Left ventricle myocardium superior (tissue), 1 donor: Measurements from ENCODE around the gene OR2T8. TPM values are rescaled to one million over a fixed set of nuclear protein-coding genes. Genes with fewer than 3 reads are reported as not detected.
"Not testable (repeated sequence)": the region's sequence is repeated elsewhere in the genome, so short reads cannot be mapped to it uniquely, and the experiment has no call there.

Source experiments
- ATAC-seq: fragments of 200-7000 bp; cut with Tn5 transposase; one replicate; pipeline ENCODE4 v1.9.1; 2020; ENCODE audit warnings: mild to moderate bottlenecking, moderate library complexity
- DNase-seq: peaks from one replicate; pipeline ENCODE4 v3.0.0-alpha.2; 2020
- intact Hi-C: fragments of 100-400 bp; cut with micrococcal nuclease; formaldehyde crosslinking; loops from one replicate; pipeline ENCODE4 v1.11.0; 2022
- long read RNA-seq: library from polyadenylated mRNA; unstranded; transcript quantifications from one replicate; pipeline ENCODE4 v2.0.0, GENCODE V29; 2021
- total RNA-seq: library from RNA; stranded (reverse); fragmentation: NEBNext Ultra II Directional; extraction: Animal tissue kit (Norgen Biotek cat#: 25700); gene quantifications from one replicate; pipeline ENCODE4 v1.2.1, GENCODE V29; 2021
- donor health status: DM: no; HTN: yes; CAD: no; lungs with severe emphysema.

Gene OR2T8, protein sequence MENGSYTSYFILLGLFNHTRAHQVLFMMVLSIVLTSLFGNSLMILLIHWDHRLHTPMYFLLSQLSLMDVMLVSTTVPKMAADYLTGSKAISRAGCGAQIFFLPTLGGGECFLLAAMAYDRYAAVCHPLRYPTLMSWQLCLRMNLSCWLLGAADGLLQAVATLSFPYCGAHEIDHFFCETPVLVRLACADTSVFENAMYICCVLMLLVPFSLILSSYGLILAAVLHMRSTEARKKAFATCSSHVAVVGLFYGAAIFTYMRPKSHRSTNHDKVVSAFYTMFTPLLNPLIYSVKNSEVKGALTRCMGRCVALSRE
- total RNA-seq: not detected
- long read RNA-seq: 0 reads

DNA sequence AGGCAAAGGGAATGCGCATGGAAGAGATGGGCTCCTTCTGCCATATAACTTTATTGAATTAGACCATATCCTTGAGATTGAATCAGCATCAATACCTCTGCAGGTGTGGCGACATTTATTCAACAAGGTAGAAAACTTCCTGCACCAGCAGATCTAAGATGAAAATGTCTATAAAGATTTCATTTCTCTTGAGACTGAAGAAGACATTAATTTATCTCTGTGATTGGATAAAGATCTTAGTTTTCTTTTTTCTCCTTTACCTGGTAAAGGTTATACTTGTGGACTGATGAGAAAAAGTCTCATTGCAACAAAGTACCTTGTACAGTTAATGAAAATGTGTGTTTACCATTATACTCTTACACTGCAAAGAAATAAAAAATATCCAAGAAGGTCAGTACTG is at the start of gene OR2T8:
OR2T8 (plus strand) TSS at position 301 of the 400 bp plus-strand sequence. CDS start 766 bp downstream, outside the sequence.
- intact Hi-C loops: no loop called here
- DNase-seq (no peak), ATAC-seq (no peak)

DNA sequence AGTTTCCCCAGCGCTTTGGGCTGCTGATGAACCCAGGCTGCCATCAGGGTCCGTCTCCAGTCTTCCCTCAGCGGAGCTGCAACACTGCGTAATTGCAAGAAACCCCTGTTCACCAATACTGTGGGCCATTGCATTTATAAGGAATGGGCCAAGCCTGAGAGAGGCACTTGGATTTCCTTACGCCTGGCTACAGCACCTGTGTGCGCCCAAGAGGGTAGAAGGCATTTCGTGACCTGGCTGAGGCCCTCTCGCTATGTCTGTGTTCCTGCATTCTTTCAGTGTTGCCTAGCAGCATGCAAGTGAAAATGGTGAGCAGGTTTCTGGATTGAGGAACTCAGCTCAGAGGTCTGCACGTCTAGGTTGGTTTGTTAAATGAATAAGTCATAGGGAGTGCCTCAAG is 36.7 kb upstream of the OR2T8 start:
- intact Hi-C loops: no loop called here
- ATAC-seq (no peak), DNase-seq (no peak)

DNA sequence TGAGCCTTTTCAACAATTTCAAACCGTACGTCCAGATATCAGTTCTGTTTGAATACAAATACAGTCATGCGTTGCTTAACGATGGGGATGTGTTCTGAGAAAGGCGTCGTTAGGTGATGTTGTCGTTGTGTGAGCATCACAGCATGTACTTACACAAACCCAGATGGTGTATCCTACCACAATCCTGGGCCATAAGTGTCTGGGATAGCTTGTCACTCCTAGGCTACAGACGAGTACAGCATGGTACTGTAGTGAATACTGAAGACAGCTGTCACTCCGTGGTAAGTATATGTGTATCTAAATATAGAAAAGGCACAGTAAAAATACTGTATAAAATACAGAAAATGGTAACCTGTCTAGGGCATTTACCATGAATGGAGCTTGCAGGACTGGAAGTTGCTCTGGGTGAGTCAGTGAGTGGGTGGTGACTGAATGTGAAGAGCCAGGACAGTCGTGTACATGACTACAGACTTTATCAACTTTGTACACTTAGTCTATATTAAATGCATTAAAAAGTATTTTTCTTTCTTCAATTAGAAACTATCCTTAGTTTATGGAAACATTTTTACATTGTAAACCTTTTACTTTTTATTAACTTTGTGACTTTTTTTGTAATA is 35.1 kb upstream of the OR2T8 start:
- intact Hi-C loops: no loop called here
- ATAC-seq (no peak), DNase-seq (no peak)

DNA sequence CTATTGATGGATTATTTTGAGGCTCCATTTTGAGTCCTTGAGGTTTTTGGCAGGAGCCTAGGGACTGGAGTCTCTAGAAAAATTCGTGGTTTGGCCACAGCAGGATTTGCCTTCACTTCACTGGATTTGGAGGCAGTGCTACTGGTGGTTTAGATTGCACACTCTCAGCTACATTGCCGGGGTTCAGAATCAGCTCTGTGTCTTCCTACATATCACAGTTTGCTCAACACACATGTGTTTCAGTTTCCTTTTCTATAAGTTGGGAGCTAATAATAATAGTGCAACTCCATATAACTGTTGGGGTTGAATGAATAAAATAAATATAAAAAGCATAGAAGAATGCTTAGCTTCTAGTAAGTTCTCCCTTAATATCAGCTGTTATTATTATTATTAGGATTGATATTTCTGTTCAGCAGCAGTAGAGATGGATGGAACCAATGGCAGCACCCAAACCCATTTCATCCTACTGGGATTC is 24.9 kb upstream of the OR2T8 start, which contains the start of gene OR2W3:
OR2W3 (plus strand) TSS at position 425 of the 475 bp plus-strand sequence; CDS start at position 425, 0 bp downstream.
- no peak for DNase-seq
- intact Hi-C loops: no loop called here
- no peak for ATAC-seq

DNA sequence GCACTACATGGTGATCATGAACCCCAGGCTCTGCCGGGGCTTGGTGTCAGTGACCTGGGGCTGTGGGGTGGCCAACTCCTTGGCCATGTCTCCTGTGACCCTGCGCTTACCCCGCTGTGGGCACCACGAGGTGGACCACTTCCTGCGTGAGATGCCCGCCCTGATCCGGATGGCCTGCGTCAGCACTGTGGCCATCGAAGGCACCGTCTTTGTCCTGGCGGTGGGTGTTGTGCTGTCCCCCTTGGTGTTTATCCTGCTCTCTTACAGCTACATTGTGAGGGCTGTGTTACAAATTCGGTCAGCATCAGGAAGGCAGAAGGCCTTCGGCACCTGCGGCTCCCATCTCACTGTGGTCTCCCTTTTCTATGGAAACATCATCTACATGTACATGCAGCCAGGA is 24.1 kb upstream of the OR2T8 start:
- ATAC-seq (no peak), DNase-seq (no peak)
- intact Hi-C loops: no loop called here

DNA sequence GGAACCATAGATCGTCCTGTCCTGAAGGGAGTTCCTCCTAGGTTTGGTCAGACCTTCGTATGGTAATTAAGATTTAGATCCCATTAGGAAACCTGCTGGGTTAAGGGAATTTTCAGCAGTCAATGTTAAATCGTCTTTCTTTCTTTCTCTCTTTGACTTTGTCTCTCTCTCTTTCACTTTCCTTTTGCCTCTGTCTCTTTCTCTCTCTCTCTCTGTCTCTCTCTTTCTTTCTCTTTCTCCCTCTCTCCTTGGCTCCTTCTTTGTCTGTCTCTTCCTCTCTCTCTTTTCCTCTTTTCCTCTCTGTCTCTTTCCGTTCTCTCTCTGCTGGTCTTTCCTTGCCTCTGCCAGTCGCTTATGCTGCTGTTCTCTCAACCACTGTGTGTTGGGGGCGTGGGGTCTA is 15.9 kb upstream of the OR2T8 start:
- intact Hi-C loops: no loop called here
- no peak for ATAC-seq

DNA sequence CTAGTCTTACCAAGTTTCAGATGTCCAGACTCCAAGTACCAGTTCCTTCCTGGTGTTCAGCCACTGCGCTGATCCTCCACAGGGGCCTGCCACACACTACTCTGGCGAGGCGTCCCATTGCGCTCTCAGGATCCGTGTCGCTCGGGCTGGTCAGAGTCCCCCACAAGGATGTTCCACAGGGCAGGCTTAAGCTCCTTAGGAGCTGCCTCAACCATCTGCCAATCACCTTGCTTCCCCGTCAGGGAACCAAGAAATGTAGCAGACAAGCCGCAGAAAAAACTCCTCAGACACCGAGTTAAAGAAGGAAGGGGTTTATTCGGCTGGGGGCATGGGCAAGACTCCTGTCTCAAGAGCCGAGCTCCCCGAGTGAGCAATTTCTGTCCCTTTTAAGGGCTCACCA is 14.9 kb upstream of the OR2T8 start:
- DNase-seq: no peak
- no peak for ATAC-seq
- intact Hi-C loops: no loop called here

More for the DNA sequence above, 15.9 kb upstream of the OR2T8 start:
- no peak for DNase-seq

DNA sequence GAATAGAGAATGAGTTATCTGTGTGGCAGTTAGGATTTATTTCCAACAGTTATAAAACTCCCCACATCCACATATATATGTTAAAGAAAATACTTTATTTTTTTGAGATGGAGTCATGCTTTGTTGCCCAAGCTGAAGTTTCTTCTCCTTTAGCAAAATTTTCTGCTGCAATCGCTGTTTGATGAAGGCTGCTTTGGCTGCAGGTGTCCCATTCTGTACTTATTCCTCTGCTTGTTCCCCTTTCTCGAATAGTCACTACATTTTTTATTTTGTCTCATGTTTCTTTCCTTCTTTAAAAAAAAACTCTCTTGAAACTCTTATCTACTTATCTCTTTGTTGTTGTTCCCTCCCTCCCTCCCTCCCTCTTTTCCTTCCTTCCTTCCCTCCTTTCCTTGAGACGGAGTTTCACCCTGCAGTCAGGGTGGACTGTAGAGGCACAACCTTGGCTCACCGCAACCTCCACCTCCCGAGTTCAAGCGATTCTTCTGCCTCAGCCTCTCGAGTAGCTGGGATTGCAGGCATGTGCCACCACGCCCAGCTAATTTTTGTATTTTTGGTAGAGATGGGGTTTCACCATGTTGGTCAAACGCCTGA is 14.0 kb upstream of the OR2T8 start:
- intact Hi-C loops: no loop called here
- DNase-seq (no peak), ATAC-seq (no peak)

DNA sequence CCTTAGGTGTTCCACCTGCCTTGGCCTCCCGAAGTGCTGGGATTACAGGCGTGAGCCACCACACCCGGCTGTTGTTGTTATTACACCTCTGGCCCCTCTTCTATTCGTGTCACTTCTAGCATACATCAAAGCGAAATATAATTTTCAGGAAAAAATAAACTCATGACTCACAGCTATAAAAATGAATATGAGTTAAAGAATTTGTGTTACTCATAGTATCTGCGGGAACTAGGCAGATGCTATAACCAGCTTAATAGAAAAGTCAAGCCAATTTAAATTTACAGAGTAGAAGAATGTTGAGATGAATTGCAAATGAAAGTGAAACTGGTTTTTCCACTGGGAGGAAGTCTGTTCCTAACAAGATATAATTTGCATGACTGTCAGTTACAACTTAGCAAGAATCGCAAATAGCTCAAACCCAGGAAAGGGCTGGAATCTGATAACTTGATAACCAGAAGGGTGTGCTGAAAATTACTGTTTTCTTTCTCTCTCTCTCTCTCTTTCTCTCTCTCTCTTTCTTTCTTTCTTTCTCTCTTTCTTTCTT is 13.5 kb upstream of the OR2T8 start:
- DNase-seq (no peak), ATAC-seq (no peak)
- intact Hi-C loops: no loop called here

DNA sequence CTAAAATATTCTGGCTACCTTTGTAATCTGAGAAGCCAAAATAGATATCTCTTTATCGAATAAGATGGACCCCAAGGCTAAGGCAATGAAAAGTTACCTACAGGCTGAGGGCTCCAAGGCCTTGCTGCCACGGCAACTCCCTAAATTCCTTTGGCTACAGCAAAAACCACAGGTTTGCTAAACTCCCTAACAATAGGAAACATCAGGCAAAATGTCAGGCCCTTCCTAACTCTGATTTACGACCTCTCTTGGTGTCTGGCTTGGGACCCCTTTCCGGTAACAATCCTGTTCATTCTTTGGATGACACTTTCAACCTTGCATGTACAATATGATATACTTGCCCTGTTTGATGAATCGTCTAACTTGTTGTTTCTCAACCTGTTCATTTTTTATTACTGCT is 11.3 kb upstream of the OR2T8 start:
- intact Hi-C loops: no loop called here
- no peak for ATAC-seq
- DNase-seq: no peak

DNA sequence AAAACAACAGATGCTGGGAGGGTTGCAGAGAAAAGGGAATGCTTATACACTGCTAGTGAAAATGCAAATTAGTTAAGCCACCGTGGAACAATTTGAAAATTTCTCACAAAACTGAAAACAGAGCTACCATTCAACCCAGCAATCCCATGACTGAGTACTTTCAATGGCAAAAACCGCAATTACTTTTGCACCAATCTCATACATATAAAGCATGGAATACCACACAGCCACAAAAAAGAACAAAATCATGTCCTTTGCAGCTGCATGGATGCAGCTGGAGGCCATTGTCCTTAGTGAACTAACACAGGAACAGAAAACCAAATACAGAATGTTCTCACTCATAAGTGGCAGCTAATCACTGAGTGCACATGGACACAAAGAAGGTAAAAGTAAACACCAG is 6.3 kb upstream of the OR2T8 start:
- ATAC-seq: no peak
- DNase-seq: no peak
- intact Hi-C loops: no loop called here

DNA sequence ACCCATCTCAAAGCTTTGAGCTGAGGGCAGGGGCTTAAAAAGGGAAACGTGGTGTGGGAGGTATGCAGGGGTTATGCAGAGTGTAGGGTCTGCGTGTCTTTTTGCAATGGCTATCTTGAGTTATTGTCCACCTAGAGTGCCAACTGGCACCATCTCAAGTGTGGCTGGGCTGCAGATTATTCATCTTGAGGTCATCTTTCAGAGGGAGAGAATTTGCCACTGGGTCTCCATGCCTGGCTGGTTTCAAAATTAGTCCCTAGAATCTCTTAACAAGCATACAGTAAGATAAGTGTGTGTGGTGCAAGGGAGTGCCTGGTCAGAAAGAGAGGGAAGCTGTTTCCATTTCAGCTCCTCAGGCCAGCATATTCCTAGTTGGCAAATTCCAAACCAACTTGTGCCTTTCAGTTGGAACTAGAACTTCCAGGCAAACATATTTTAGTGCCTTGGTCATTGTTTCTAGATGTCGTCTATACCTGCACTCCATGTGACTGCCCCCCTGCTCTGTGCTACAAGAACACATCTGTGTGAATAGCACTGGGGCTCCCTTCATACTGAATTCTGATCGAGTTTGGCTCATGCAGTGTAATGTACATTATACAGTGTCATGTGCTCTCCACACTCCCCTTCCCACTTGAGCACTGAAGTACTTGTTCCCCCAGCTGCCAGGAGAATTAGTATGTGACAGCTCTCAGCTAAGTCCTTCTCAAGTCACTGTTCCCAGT is 5.0 kb upstream of the OR2T8 start:
- DNase-seq (no peak), ATAC-seq (no peak)
- intact Hi-C loops: no loop called here

DNA sequence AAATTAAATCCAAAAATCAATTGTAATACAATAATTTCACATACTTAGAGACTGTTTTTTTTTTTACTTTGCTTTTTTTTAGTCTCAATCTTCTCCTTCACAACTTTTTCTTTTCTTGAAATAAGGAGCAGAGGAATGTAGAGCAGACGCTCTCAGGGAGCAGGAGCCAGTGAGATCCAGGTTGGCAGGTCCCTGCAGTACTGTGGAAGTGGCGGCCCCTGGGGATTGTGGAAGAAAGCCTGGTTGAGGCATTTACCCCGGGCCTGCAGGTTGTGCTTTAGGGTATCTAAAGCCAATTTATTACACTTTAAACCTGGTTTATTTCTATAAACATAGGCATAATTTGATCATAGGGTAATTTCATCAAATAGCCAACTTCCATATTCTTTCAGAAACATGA is 3.9 kb downstream of the OR2T8 start:
- DNase-seq (no peak), ATAC-seq (no peak)
- intact Hi-C loops: no loop called here

DNA sequence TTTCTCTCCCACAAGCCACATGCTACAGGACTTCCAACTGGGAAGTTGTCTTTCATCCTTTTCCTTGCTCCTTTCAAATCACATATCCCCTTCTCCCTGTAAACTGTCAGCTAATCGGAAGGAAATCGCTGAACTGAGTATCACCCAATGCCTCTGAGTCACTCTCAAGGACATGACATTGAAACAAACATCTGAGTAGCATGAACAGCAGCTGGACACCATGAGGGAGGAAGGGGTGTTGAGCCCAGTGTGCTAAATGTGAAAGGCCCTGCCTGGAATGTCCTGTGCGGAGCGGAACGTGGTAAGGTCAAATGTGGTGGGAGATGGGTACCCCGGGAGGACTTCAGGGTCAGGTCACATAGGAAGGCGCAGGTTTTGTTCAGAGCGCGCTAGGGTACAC is 4.8 kb downstream of the OR2T8 start, which contains the start of gene OR2AJ1:
OR2AJ1 (plus strand) TSS at position 22 of the 400 bp plus-strand sequence. CDS start 8,880 bp downstream, outside the sequence.
- DNase-seq (no peak), ATAC-seq (no peak)
- intact Hi-C loops: no loop called here

DNA sequence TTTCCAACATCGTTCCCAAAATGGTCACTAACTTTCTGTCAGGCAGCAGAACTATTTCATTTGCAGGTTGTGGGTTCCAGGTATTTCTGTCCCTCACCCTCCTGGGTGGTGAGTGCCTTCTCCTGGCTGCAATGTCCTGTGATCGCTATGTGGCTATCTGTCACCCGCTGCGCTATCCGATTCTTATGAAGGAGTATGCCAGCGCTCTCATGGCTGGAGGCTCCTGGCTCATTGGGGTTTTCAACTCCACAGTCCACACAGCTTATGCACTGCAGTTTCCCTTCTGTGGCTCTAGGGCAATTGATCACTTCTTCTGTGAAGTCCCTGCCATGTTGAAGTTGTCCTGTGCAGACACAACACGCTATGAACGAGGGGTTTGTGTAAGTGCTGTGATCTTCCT is 13.9 kb downstream of the OR2T8 start:
- DNase-seq: no peak
- intact Hi-C loops: no loop called here
- no peak for ATAC-seq

DNA sequence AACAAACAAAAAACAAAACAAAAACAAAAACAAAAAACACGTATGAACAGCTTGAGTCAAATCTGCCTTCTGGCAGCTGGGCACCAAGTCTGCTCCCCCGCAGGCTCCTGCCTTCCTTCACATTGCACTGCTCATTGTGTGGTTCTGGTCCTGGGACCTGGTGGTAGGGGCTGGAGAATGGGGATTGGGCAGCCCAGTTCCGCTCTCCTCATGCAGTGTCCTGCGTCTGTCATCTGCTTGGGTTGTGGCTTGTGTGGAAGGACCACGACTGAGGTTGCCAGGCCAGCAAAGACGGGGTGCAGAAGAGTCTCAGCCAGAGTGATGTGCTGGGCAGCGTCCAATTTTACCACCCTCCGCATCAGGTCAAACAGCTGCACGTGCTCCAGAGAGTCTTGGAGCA is 15.7 kb downstream of the OR2T8 start:
- no peak for ATAC-seq
- no peak for DNase-seq

DNA sequence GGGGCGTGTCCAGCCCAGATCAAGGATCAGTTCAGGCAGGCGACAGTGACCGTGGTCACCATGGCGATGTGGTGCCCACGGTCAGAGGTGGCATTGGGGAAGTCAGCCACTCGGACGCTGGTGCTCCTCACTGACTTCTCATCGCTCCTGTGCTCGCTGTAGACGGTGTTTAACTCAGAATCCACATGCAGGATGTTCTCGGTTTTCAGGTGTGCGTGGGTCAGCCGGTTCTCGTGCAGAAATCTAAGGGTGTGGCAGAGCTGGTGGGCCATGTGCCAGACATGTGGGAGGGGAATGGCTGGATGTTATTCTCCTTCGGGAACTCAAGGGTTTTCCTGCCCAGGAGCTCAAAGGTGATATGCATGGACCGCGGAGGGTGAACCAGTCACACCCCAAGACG is 16.4 kb downstream of the OR2T8 start:
- no peak for DNase-seq
- intact Hi-C loops: no loop called here
- no peak for ATAC-seq

More for the DNA sequence above, 15.7 kb downstream of the OR2T8 start:
- intact Hi-C loops: no loop called here

DNA sequence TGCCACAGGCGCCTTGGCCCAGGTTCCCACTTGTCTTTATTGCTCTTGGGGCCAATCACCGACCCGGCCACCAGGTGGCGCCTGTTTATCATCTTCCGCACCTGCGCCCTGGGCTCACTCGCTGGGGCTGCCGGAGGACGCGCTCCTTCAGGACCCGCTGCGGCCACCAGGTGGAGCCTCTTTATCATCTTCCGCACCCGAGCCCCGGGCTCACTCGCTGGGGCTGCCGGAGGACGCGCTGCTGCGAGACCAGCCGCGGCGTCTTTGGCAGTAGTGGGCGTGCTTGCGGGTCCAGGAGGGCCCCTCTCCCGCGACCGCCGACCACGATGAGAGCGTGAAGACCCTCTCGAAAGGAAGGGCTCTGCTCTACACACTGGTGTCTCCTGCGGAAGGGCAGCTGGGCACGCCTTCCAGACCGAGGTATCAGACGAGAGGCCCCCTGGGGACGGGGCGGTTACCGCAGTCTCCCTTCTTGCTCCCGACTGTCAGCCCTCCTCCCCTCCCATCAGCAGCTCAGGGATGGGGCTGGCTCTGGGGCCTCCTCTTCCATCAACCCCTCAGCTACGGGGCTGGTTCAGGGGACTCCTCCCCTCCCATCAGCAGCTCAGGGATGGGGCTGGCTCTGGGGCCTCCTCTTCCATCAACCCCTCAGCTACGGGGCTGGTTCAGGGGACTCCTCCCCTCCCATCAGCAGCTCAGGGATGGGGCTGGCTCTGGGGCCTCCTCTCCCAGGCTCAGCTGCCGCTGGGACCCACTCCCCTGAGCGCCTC is 17.1 kb downstream of the OR2T8 start:
- DNase-seq (peak; percentile 76), ATAC-seq (peak; percentile 59)
- intact Hi-C loops: not testable (repeated sequence)

DNA sequence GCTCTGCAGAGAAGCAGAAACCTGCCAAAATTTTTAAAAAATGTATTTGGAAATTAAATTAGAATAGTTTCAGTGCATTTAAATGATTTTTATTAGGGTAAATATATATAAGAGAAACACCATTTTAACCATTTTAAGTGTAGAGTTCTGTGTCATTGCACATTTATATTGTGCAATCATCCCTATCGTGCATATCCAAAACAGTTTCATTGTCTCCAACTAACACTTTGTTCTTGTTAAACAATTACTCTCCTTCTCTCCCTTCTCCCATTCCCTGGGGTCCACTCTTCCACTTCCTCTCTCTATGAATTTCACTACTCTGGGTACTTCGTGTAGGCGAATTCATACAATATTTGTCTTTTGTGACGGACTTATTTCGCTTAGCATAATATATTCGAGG is 22.6 kb downstream of the OR2T8 start:
- intact Hi-C loops: no loop called here
- ATAC-seq (no peak), DNase-seq (no peak)
